GM21529 (cell line): ENCODE data around the gene FHOD3.

Experiments used
- ATAC-seq: cut with Tn5 transposase; IDR thresholded peaks from one replicate; pipeline ENCODE4 v1.9.1; 2021; ENCODE audit not compliant: unreplicated experiment

The FHOD3 gene

DNA sequence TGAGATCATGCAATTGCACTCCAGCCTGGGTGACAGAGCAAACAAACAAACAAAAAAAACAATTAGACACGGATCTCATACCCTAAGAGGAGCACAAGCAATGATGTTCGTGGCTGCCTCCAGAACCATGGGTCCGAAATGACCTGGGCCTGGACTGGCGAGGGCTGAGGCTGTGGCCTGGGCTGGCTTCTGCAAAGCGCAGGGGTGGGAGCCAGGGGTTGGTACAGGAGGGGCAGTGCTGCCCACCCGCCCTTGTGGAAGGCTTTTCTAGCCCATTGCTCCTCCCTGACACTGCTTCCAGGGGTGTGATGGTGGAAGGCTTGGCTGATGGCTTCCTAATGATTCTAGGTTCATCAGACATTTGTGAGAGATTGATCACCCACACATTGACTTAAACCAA lies 167.8 kb downstream of the FHOD3 start:
- no peak for ATAC-seq

DNA sequence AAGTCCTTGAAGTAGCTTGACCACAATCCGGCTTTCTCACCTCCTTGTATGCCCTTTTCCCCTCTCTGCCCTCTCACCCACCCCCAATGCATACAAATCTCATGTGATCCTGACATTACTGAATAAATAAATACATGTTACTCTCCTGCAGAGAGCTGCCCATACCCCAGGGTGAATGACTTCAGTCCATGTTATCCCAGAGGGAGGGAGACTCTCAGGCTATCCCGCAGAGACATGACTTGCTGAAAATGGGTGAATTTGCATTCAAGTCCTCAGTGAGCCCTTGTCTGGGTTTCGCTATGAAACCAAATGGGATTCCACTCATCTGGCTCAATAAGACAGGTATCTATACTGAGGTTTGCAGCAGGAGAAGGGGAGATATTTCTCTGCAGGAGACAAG lies 168.5 kb downstream of the FHOD3 start:
- no peak for ATAC-seq

DNA sequence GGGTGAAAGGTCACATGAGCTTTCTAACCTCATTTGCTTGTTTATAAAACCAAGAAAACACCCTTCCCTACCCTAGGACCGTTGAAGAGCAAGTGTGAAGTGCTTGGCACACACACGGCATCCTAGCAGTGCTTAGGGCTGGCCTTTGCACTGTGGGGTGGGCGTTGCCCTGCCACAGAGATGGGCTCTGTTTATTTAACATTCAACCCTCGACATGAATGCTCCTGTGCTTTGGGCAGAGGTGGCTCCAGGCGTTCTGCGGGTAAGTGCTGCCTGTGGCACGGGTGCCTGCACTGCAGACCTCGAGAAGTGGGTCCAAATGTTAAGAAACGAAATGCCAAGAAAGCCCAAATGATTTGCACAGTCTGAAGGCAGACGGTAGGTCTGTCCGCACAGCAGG lies 170.1 kb downstream of the FHOD3 start:
- ATAC-seq = no peak

- ATAC-seq = no peak
Measured at GRCh38 chr18:36468161-36468560, 170.6 kb downstream of the FHOD3 start.

DNA sequence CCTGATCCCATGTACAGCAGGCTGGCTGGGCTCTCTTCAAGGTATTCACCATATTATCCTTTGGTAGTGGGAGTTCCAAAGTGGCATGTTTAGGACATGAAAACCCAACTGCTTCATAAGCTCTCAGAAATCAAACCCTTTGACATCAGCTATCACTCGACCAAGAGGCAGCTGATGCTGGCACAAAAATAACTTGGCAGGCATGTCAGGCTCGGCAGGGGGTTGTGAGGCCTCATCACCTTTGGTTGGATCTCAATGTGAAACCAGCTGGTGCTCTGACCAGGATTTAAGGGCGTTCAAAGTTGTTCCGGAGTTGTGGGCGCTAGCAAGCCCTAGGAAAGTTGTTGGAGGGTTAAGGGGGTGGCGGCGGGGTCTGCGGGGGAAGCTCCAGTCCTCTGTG lies 171.9 kb downstream of the FHOD3 start:
- ATAC-seq = no peak

- ATAC-seq = no peak
Measured at GRCh38 chr18:36470896-36471295, 173.4 kb downstream of the FHOD3 start.

- ATAC-seq = no peak
Measured at GRCh38 chr18:36471393-36471792, 173.9 kb downstream of the FHOD3 start.

- no peak for ATAC-seq
Measured at GRCh38 chr18:36476433-36476832, 178.9 kb downstream of the FHOD3 start.

- ATAC-seq = no peak
Measured at GRCh38 chr18:36477776-36478175, 180.3 kb downstream of the FHOD3 start.

GRCh38 chr18:36481201-36481657 lies 183.7 kb downstream of the FHOD3 start:
- no peak for ATAC-seq

GRCh38 chr18:36481935-36482334 lies 184.4 kb downstream of the FHOD3 start:
- ATAC-seq = no peak

- no peak for ATAC-seq
Measured at GRCh38 chr18:36484591-36484990, 187.1 kb downstream of the FHOD3 start.

DNA sequence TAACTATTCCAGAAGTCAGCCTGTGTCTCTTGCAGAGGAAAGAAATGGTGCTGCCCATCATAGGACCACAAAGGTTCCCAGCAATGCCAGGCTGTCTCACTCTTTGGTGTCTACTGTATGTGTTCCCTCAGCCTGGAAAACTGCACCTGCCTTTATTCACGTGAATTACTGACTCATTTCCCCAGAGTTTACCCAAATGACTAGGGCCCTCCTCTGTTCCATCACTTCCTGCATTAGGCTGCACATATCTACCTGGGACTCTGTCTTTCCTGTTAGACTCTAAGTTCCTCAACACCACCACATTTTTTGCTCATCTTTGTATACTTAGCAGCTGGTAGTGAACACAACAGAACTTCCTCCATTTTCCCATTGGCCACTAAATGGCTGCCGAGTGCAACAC lies 188.3 kb downstream of the FHOD3 start:
- ATAC-seq = no peak

- no peak for ATAC-seq
Measured at GRCh38 chr18:36488131-36488530, 190.6 kb downstream of the FHOD3 start.

- no peak for ATAC-seq
Measured at GRCh38 chr18:36490897-36491296, 193.4 kb downstream of the FHOD3 start.

DNA sequence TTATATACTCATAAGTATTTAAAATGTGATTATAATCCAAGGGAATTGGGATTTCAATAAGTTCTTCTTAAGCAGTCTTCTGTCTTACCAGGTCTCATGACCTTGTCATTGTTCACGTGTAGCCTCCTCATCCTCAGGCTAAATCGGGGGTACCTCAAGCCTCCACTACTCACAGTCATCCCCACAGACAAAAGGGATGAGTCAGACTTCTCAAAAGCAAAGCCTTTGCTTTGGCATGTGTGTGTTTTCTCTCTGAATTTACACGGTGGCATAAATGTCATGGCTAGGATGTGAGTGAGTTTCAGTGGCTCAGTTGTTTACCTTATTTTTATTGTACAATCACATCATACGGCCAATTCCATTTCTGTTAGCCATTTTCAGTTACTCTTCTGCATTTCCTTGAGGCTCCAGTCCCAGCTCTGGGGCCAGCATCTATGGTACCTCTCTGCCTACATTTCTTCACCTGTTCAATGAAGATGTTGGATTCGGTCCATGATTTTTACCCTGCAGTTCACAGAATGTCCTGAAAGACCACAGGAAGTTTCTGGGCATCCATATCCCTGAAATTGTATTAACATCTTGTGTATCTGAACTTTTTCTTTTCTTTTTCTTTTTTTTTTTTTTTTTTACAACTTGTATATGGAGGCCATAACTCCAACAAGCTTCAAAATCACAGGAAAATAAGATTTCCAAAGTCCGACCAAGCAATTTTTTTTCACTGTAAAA lies 195.3 kb downstream of the FHOD3 start:
- no peak for ATAC-seq

DNA sequence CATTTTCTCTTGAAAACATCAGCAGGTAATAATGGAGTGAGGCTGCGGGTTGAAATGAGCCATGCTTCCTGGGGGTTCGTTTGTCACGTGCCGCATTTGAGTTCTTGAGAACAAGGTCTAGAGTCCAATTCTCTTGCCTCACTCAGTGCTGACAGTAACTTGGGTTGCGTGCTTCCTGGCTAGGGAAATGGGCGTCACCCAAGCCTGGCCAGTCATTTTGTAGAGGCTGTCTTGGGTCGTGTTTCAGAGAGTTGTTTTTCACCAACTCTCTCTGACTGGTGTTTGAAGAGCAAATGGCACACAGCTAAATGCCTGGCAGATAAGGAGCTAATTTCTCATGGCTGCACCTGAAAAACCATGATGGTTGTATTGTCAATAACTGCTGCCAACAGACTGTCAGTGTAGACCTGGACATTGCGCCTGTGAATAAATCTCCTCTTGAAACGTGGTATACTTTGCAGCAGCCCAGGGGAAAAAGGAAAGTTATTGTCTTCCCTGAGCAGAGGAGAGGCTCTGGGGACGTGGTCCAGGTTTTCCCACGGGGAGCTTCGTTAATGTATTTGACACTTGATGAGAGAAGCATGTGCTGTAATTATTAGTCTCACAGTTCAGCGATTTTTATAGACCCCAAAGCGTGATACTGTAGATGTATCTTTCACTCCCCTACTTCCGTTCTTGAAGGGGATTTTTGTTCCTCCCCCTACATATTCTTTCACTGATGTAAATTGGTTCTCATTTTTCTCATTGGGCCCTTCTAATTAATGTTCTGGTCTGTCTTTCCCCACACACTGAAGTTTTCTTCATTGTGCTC lies 196.0 kb downstream of the FHOD3 start:
- no peak for ATAC-seq

DNA sequence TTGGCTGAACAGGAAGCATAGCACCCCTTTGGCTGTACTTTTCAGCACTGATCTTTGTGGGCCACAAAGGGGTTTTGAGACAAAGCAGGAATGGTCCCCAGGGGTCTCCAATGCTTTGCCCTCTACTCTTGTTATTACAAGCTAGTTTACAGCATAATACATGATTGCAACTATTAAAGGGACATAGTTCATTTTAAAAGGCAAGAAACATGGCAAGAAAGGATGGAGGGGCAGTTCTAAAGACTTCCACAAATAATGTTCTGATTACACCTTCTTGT lies 196.6 kb downstream of the FHOD3 start:
- ATAC-seq = no peak

DNA sequence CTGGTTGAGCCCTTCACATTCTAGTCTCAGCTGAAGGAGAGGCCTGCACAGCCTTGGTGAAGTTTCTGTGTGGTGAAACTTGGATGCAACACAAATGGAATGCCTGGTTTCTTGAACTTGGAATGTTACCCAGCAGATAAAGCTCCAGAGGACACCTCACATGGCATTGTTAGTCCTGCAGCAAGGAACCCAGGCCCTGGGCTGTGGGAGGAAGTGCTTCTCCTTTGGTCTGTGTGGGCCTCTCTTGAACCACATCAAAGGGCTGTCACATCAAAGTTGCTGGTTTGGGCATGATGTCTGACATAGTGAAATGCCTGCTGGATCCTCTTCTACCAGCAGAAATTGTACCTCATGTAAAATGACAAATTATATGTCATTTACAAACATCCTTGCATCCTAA lies 198.5 kb downstream of the FHOD3 start:
- peak; percentile 46 for ATAC-seq

GRCh38 chr18:36499938-36500337 lies 202.4 kb downstream of the FHOD3 start:
- ATAC-seq = peak; percentile 84

- ATAC-seq = no peak
Measured at GRCh38 chr18:36501100-36501499, 203.6 kb downstream of the FHOD3 start.

DNA sequence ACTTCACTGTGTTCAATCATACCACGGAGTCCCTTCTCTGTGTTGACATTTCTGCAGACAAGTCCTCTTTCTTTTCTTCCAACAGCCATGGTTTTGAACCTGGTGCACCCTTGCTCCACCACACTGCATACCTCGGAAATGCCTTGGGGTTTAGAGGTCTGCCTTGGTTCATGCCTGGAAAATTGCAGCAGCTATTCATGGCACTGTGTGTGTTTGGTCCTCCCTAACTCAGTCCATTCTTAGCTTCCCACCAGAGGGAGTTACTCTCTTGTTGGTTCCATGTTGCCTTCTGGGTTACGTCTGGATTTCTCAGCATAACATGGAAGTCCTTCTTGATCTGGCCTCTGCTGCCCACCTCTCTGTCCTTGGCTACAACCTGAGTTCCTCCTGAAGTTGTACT lies 206.0 kb downstream of the FHOD3 start:
- ATAC-seq = no peak

DNA sequence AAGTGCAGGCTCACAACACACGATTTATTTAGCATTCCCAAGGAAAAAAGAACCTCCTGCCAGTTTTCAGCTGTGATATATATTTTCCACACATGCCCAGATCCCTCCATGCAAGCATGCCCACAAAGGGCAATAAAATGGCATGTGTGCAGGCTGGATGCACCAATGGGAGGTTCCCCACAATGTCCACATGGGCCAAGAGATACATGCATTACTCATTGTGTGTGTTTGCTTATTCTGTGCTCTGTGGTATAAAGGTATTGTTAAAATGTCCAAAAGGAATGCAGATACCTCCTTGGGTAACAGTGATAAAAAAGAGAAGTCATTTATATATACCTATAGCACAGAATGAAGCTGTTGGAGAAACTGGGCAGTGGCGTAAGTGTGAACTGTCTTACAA lies 207.4 kb downstream of the FHOD3 start:
- no peak for ATAC-seq
